Stimulated activated naive CD8-positive, alpha-beta T cell treated with anti-CD3 and anti-CD28 coated beads, Interleukin-15, Interleukin-2, amounts not matched to agents 100 U/mL and 50 U/mL, for 24 hours (primary cell): ENCODE results near the gene RAB11FIP5.
"Not testable (repeated sequence)": the region's sequence is repeated elsewhere in the genome, so short reads cannot be mapped to it uniquely, and the experiment has no call there.

Experiments used
- ATAC-seq: fragments of 150-1000 bp; cut with Tn5 transposase; one replicate; pipeline ENCODE4 v1.10.0; 2021
- DNase-seq: peaks from one replicate; pipeline ENCODE4 v3.0.0; 2021

The RAB11FIP5 gene

GRCh38 chr2:73110168-73111072, 2.3 kb downstream of the RAB11FIP5 start:
- ATAC-seq, result no peak
- no peak for DNase-seq

GRCh38 chr2:73109431-73110167, 3.1 kb downstream of the RAB11FIP5 start:
- DNase-seq, result no peak
- ATAC-seq, result no peak

DNA sequence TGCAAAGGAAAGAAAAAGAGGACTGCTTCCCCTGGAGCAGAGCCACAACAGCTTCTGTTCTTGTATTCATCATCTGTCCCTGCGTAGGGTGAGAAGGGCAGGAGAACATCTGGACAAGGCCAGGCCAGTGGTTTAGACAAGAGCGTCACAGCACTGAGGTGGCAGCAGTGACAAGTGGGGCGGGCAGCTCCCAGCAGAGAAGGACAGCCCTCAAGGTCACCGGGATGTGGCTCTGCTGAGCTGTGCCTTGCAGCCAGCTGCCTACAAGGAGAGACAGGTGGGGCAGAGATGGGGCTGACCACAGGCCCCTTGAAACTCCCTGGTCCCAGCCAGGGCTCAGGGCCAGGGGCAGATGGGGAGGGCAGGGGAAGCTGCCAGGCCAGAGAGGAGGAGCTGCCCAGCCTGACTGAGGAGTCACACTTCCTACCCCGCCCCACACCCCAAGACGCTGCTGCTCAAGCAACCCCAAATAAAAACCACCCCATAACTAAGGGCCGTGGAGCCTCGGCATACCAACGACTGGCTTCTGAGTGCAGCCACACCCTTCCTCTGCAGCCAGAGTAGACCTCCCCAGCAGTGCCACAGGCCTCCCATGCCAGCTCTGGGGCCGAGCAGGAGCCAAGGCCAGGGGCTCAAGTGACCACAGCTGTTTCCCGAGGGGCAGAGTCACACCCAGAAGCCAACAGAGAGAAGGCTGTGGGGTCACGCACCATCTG, 5.4 kb downstream of the RAB11FIP5 start:
- DNase-seq, result no peak
- no peak for ATAC-seq

- ATAC-seq, result no peak
Measured at GRCh38 chr2:73106791-73107190, 6.0 kb downstream of the RAB11FIP5 start.

DNA sequence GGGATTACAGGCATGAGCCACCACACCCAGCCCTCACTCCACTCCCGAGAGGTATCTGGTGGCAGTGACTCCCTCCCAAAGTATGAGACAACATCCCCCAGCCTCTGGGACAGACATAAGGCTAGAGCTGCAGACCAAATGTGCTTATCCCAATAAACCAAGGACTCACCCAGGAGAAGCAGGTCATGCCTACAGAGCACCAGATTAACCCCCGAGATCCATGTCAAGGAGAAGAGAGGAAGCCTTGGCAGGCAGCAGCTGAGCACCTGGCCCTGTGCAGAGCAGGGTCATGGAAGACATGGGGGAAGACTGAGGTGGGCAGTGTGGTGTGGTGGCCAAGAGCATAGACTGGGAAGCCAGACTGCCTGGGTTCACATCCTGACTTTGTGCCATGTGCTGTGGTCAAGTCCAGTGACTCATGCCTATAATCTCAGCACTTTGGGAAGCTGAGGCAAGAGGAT, 7.2 kb downstream of the RAB11FIP5 start:
- no peak for ATAC-seq
- DNase-seq, result no peak

More at GRCh38 chr2:73106791-73107190, 6.0 kb downstream of the RAB11FIP5 start:
- no peak for DNase-seq

DNA sequence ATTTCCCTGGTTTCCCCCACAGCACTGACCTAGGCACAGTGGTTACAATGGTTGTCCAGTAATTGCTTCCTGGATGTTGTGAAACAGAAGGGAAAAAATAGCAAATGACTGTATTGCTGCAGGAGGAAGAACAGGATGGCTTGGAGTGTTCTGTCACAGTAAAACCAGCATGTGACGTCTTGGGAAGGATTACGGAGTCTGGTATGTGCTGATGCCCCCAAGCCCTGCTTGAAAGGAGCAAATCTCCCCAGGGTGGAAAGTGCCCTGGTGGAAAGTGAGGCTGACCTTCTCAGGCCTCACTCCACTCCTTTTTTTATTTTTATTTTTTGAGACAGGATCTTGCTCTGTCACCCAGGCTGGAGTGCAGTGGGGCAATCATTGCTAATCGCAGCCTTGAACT, 7.8 kb downstream of the RAB11FIP5 start:
- ATAC-seq (no peak), DNase-seq (no peak)

DNA sequence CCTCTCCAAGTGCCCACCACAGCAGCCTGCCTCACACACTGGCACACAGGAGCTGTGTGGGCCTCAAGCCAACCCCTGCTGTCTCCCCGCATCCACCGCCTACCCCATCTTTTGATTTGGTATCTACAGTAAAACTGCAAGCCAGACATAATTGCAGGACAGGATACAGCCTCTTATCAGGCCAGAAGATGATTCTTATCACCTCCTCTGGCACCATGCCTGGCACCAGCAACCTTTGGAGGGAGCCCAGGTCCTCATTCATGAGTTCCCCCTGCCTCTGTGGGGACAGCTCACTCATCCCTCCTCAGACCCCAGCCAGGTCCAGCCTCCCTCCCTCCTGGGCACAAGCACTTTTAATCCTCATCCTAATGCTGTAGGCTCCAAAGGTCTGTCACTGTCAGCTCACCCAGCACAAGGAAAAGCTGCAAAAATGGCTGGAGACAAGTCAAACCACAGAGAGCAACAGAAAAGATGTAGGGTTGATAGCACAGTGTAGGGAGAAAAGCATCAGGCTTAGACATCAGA, 9.7 kb downstream of the RAB11FIP5 start:
- no peak for DNase-seq
- ATAC-seq, result no peak

- ATAC-seq (no peak), DNase-seq (no peak)
Measured at GRCh38 chr2:73101626-73102256, 11.0 kb downstream of the RAB11FIP5 start.

- DNase-seq (no peak), ATAC-seq (no peak)
Measured at GRCh38 chr2:73100956-73101355, 11.8 kb downstream of the RAB11FIP5 start.

- no peak for DNase-seq
- no peak for ATAC-seq
Measured at GRCh38 chr2:73099486-73099885, 13.3 kb downstream of the RAB11FIP5 start.

DNA sequence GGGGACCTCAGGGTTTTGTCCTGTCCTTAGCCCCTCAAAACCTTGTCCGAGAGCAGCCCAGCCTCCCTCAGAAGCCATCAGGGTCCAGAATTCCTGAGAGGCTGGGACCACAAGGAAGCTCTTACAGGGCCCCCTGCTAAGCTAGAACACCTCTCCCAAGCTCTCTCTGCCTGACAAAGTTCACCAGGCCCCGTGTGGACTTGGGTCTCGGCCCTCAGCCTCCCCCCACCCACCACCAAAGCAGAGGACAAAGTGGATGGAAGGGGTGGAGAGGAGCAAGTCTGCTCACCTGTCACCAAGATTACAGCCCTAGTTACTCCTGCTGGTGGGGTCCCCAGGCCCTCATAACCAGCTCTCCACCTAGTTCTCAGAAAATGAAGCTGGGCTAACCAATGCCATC, 16.8 kb downstream of the RAB11FIP5 start:
- ATAC-seq (no peak), DNase-seq (no peak)

GRCh38 chr2:73093601-73094218, 19.0 kb downstream of the RAB11FIP5 start:
- ATAC-seq, DNase-seq: not testable (repeated sequence)

- no peak for DNase-seq
- ATAC-seq, result no peak
Measured at GRCh38 chr2:73092146-73092783, 20.5 kb downstream of the RAB11FIP5 start.

- DNase-seq (no peak), ATAC-seq (no peak)
Measured at GRCh38 chr2:73091696-73092095, 21.1 kb downstream of the RAB11FIP5 start.

GRCh38 chr2:73091164-73091563, 21.6 kb downstream of the RAB11FIP5 start:
- ATAC-seq (no peak), DNase-seq (no peak)

DNA sequence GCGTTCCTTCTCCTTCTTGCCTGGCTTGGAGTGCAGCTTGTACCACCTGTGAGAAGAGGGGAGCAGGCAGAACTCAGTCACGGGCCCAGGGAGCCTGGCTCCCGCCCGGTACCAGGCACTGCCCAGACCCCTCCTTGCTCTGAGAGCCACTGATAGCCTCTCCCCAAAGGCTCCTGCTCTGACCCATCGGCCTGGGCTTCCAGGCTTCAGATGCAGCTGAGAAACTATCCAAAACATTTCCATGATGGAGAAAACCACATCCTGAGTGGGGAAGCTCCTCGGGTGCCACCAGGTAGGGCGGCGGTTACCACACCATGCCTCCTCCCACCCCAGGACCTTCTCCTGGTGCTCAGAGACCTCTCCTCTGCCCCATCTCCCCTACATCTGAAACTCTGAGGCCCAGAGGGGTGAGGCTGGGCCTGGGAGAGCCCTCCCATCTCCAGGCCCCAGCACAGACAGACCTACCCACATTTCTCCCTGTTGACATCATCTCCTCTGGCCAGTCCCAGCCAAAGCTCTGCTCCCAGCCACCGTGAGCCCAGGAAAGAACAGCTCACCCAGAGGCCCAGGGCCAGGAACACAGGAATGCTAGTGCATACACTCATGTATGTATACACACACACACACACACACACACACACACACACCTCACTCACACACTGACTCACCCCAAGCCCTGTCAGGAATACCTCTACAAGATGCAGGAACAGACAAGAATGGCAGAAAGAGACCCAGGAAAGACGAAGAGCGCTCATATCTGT, 23.3 kb downstream of the RAB11FIP5 start:
- DNase-seq (no peak), ATAC-seq (no peak)

GRCh38 chr2:73088703-73089102, 24.0 kb downstream of the RAB11FIP5 start:
- no peak for DNase-seq
- ATAC-seq, result no peak

DNA sequence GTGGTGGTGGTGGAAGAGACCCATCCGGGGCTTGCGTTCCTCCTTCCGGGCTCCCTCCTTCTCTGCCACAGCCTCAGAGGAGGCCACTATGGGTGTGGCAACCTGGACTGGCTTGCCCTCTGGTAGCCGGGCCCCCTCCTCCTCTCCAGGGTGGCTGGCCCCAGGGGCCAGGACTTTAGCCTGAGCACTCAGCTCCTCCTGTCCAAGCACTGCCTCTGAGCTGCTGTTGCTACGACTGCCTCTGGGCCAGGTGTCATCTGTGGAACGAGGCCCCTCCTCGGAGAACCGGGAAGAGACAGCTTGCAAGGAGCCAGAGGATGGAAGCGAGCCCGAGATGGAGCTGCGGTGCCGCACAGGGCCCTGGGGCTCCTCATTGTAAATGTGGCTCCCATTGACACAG, 24.5 kb downstream of the RAB11FIP5 start:
- ATAC-seq, result no peak
- DNase-seq, result no peak

DNA sequence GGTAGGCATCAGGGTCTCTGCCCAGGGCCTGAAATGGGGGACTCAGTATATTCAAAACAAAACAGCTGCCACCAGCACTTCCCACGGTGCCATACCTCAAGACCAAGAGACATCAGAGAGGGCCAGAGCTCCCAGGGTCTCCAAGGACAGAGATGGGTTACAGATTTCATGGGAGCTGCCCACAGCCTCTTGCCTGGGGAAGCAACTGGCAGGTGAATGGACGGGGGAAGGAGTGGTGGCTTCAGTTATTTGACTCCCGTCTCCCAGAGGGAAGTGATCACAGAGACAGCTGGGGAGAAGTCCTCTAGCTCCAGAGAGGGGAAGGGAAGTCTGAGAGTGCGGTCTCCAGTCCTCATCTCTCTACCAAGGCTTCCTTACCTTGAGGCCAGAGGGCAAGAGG, 25.4 kb downstream of the RAB11FIP5 start:
- DNase-seq (no peak), ATAC-seq (no peak)

GRCh38 chr2:73085691-73086090, 27.1 kb downstream of the RAB11FIP5 start:
- peak; percentile 81 for ATAC-seq
- peak; percentile 87 for DNase-seq
